ENCODE results near the gene UBE2U.
A peak's percentile ranks its signal among the peaks of the same experiment; 100 is the strongest.

The UBE2U gene

DNA sequence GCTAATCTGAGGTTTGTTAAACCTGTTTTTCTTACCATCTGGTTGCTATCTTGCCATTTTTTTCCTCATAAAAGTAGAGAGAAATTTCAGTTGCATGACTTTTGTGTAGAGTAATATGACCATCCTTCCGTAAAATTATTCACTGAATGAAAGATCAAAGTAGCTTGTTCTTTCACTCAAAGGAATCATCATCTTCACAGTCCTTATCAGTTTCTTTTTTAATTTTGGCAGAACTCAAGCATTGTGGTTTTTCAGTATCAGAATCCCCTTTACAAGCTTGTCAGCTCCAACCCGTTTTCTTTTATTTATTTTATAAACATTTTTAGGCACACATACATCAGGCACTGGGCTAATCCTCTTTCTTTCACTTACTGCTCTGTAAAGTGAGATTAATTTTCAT, 91.7 kb downstream of the UBE2U start:
- DNase-seq (ENCODE audit: low read depth), result no peak

DNA sequence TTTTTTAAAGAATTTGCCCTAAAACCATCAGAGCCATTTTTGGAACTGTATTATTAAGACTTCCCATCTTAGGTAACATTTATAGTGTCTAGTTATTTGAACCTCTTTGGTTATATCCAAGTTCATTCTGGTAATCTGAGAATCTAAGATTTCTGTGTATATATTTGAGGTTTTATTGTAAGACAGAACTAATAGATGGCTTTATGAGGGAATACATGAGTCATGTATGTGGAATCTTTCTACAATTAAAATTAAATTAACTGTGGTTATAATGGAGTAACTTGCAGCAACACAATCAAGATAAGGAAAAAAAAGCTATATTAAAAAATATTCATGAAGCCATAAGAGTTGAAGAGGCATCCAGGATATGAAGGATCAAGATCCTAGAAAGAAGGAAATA, 92.1 kb downstream of the UBE2U start:
- DNase-seq (ENCODE audit: low read depth), result no peak

DNA sequence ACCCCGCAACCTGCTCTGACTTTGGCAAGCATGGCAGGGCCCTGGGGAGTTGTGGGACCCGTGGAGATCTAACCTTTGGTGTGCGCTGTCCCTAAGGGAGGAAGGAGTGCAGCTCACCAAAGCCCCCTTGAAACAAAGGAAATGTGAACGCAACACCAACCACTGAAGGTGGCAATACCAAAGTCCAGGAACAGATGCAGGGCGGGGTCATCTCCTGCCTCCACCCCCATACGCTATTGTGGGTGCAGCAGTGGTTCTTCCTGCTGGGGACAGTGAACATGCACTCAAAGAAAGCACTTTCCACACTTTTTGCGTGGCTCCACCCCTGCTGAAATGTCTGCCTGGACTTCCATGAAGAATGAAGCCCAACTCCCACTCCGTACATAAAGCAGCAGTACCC, 93.0 kb downstream of the UBE2U start:
- DNase-seq (ENCODE audit: low read depth), result no peak

GRCh38 chr1:64302194-64302593, 98.8 kb downstream of the UBE2U start:
- no peak for DNase-seq (ENCODE audit: low read depth)

DNA sequence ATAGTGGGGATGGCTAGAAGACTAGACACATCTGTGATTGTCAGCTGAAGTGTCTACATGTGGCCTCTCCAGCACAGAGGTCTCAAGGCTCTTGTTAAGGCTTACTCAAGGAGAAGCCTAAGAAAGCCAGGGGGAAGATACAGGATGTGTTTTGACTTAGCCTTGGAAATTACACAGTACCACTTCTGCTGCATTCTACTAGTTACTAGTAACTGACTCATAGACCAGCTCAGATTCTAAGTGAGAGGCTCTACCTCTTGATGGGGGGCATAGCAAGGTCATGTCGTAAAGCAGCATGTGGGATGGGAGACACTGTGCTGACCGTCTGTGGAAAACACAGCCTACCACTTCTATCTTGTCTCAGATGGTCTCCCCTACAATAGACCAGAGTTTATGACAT, 99.5 kb downstream of the UBE2U start:
- peak; percentile 38 for DNase-seq (ENCODE audit: low read depth)

DNA sequence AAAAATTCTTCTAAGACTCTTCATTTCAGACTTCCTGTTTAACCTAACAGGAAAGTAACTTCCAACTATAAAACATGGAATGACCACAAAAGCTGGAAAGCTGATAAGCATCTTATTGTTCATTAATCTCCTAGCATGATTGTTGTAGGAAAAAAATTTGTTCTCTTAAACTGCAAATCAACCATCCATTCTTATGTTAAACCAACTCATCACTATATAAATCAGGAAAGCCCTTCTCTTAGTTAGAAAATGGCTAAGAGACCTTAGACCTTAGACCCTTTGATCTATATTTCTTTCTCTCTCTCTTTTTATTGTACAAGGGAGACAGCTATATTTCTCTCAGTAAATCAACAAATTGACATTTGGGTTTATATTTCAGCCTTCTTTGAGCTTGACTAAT, 101.4 kb downstream of the UBE2U start:
- no peak for DNase-seq (ENCODE audit: low read depth)

DNA sequence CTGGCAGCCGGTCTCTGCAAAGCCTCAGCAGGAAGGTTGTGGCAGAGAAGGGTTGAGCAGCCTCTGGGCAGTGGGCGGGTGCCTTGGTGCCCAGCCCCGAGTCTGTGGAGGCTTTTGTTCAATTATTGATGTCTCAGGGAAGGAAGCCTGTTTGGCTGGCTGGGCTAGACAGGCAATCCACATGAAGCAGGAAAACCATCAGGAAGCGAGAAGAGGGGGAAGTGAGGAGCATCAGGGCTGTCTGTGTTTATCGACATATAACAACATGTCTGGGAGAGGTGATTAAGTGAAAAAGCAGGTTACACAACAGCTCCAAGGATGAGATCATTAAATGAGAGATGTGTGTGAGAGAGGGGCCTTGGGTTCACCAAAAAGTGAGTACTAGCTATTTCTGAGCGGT, 105.4 kb downstream of the UBE2U start:
- no peak for DNase-seq (ENCODE audit: low read depth)

- no peak for DNase-seq (ENCODE audit: low read depth)
These were observed 106.0 kb downstream of the UBE2U start for GRCh38 chr1:64309431-64309831.

- no peak for DNase-seq (ENCODE audit: low read depth)
These were observed 107.3 kb downstream of the UBE2U start for GRCh38 chr1:64310760-64311159.

DNA sequence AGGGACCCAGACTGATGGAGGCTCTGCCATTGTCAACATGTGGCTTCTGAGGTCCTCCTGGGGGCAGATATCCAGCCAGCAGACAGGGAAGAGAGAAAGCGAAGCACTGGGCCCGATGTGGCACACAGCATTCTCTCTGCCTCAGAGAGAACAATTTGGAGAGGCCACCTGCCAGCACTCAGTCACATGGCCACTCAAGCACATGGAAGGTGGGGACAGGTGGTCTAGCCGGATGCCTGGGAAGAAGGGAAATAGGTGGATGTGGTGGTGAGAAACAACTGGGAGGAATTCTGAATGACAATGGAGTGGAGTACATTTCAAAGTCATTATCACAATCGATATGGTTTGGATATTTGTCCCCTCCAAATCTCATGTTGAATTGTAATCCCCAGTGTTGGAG, 109.0 kb downstream of the UBE2U start:
- no peak for DNase-seq (ENCODE audit: low read depth)

GRCh38 chr1:64315402-64315801, 112.0 kb downstream of the UBE2U start:
- DNase-seq (ENCODE audit: low read depth), result no peak
